ENCODE data around the gene GAL3ST3. TPM values are rescaled to one million over a fixed set of nuclear protein-coding genes. Genes with fewer than 3 reads are reported as not detected.
"Not testable (repeated sequence)": the region's sequence is repeated elsewhere in the genome, so short reads cannot be mapped to it uniquely, and the experiment has no call there.

GAL3ST3 gene
- total and polyA plus RNA-seq, 2 donors, result 0.42 TPM; not detected in 1

- Histone ChIP-seq H3K4me3 (ENCODE audit: low read depth, low read length) (no peak overlapping the region), H3K36me3 (ENCODE audit: insufficient read depth) (no peaks in the 10 kb centered on the region), H3K4me1 (ENCODE audit: insufficient read depth) (no peaks in the 10 kb centered on the region), H3K27ac (ENCODE audit: low read depth) (no peak overlapping the region)
- no peak for DNase-seq (ENCODE audit: extremely low spot score)
- WGBS, result 11% methylated on average over 11 of the region's 11 CpGs
Measured at GRCh38 chr11:66045177-66045639, 3.8 kb downstream of the GAL3ST3 start.

- no peak overlapping the region for H3K4me3 ChIP-seq (ENCODE audit: low read depth, low read length)
- WGBS, result 64% methylated on average over 6 of the region's 6 CpGs
- no peak for DNase-seq (ENCODE audit: extremely low spot score)
- no peaks in the 10 kb centered on the region for H3K4me1 ChIP-seq (ENCODE audit: insufficient read depth)
- no peaks in the 10 kb centered on the region for H3K36me3 ChIP-seq (ENCODE audit: insufficient read depth)
- no peak overlapping the region for H3K27ac ChIP-seq (ENCODE audit: low read depth)
Measured at GRCh38 chr11:66044757-66045156, 4.2 kb downstream of the GAL3ST3 start.

GRCh38 chr11:66042996-66043906 is 5.7 kb downstream of the GAL3ST3 start:
- WGBS, result 97% methylated on average over 88 of the region's 88 CpGs
- Histone ChIP-seq H3K27ac (ENCODE audit: low read depth) (no peak overlapping the region), H3K4me1 (ENCODE audit: insufficient read depth) (no peaks in the 10 kb centered on the region), H3K36me3 (ENCODE audit: insufficient read depth) (no peaks in the 10 kb centered on the region), H3K4me3 (ENCODE audit: low read depth, low read length) (no peak overlapping the region)
- no peak for DNase-seq (ENCODE audit: extremely low spot score)

- WGBS, result 97% methylated on average over 81 of the region's 81 CpGs
- no peaks in the 10 kb centered on the region for H3K36me3 ChIP-seq (ENCODE audit: insufficient read depth)
- no peaks in the 10 kb centered on the region for H3K4me1 ChIP-seq (ENCODE audit: insufficient read depth)
- H3K27ac ChIP-seq (ENCODE audit: low read depth), result no peak overlapping the region
- H3K4me3 ChIP-seq (ENCODE audit: low read depth, low read length), result no peak overlapping the region
- DNase-seq (ENCODE audit: extremely low spot score), result no peak
Measured at GRCh38 chr11:66042227-66042995, 6.5 kb downstream of the GAL3ST3 start.

- WGBS, result 78% methylated on average over 3 of the region's 3 CpGs
- no peaks in the 10 kb centered on the region for H3K36me3 ChIP-seq (ENCODE audit: insufficient read depth)
- DNase-seq (ENCODE audit: extremely low spot score), result no peak
- H3K4me3 ChIP-seq (ENCODE audit: low read depth, low read length), result no peak overlapping the region
- H3K4me1 ChIP-seq (ENCODE audit: insufficient read depth), result no peaks in the 10 kb centered on the region
- no peak overlapping the region for H3K27ac ChIP-seq (ENCODE audit: low read depth)
Measured at GRCh38 chr11:66039765-66040164, 9.2 kb downstream of the GAL3ST3 start.

- H3K27ac ChIP-seq (ENCODE audit: low read depth), result no peak overlapping the region
- no peak for DNase-seq (ENCODE audit: extremely low spot score)
- H3K4me1 ChIP-seq (ENCODE audit: insufficient read depth), result no peaks in the 10 kb centered on the region
- 85% methylated on average over 3 of the region's 3 CpGs for WGBS
- H3K4me3 ChIP-seq (ENCODE audit: low read depth, low read length), result no peak overlapping the region
- no peaks in the 10 kb centered on the region for H3K36me3 ChIP-seq (ENCODE audit: insufficient read depth)
Measured at GRCh38 chr11:66037327-66037726, 11.6 kb downstream of the GAL3ST3 start.

- 65% methylated on average over 5 of the region's 5 CpGs for WGBS
- H3K4me1 ChIP-seq (ENCODE audit: insufficient read depth), result no peaks in the 10 kb centered on the region
- no peak for DNase-seq (ENCODE audit: extremely low spot score)
- H3K36me3 ChIP-seq (ENCODE audit: insufficient read depth), result no peaks in the 10 kb centered on the region
- H3K4me3 ChIP-seq (ENCODE audit: low read depth, low read length), result no peak overlapping the region
- H3K27ac ChIP-seq (ENCODE audit: low read depth), result no peak overlapping the region
Measured at GRCh38 chr11:66036334-66036710, 12.6 kb downstream of the GAL3ST3 start.

GRCh38 chr11:66035653-66036333 is 13.2 kb downstream of the GAL3ST3 start:
- Histone ChIP-seq H3K36me3 (ENCODE audit: insufficient read depth) (no peaks in the 10 kb centered on the region), H3K4me3 (ENCODE audit: low read depth, low read length) (no peak overlapping the region), H3K4me1 (ENCODE audit: insufficient read depth) (no peaks in the 10 kb centered on the region), H3K27ac (ENCODE audit: low read depth) (no peak overlapping the region)
- DNase-seq (ENCODE audit: extremely low spot score), result no peak
- WGBS, result 64% methylated on average over 9 of the region's 9 CpGs

- 78% methylated on average over 8 of the region's 8 CpGs for WGBS
- no peak for DNase-seq (ENCODE audit: extremely low spot score)
- H3K4me3 ChIP-seq (ENCODE audit: low read depth, low read length), result no peak overlapping the region
- no peaks in the 10 kb centered on the region for H3K4me1 ChIP-seq (ENCODE audit: insufficient read depth)
- H3K36me3 ChIP-seq (ENCODE audit: insufficient read depth), result no peaks in the 10 kb centered on the region
- no peak overlapping the region for H3K27ac ChIP-seq (ENCODE audit: low read depth)
Measured at GRCh38 chr11:66032957-66033735, 15.8 kb downstream of the GAL3ST3 start.

- Histone ChIP-seq H3K27ac (ENCODE audit: low read depth) (no peak within 1 kb of the TSS), H3K36me3 (ENCODE audit: insufficient read depth) (no peaks in the 10 kb centered on the region), H3K4me1 (ENCODE audit: insufficient read depth) (no peaks in the 10 kb centered on the region), H3K4me3 (ENCODE audit: low read depth, low read length) (no peak within 1 kb of the TSS)
- WGBS, result 90% methylated on average over 18 of the region's 18 CpGs
- DNase-seq (ENCODE audit: extremely low spot score), result no peak
Measured at GRCh38 chr11:66026017-66026529, 22.9 kb downstream of the GAL3ST3 start, which contains the start of gene CATSPER1. TSS of gene CATSPER1 (minus strand) at chr11:66026479. CDS start at chr11:66026379, 100 bp downstream.

- DNase-seq (ENCODE audit: extremely low spot score); H3K4me3 ChIP-seq (ENCODE audit: low read depth, low read length); H3K36me3 ChIP-seq (ENCODE audit: insufficient read depth); H3K27ac ChIP-seq (ENCODE audit: low read depth); H3K4me1 ChIP-seq (ENCODE audit: insufficient read depth): not testable (repeated sequence)
- WGBS, result 91% methylated on average over 5 of the region's 5 CpGs
Measured at GRCh38 chr11:66023186-66023440, 25.8 kb downstream of the GAL3ST3 start.

GRCh38 chr11:66022401-66023185 is 26.4 kb downstream of the GAL3ST3 start:
- no peaks in the 10 kb centered on the region for H3K36me3 ChIP-seq (ENCODE audit: insufficient read depth)
- no peaks in the 10 kb centered on the region for H3K4me1 ChIP-seq (ENCODE audit: insufficient read depth)
- WGBS, result 22% methylated on average over 46 of the region's 46 CpGs
- DNase-seq (ENCODE audit: extremely low spot score), result no peak
- H3K4me3 ChIP-seq (ENCODE audit: low read depth, low read length), result no peak overlapping the region
- no peak overlapping the region for H3K27ac ChIP-seq (ENCODE audit: low read depth)
